ENCODE results near the gene BLVRB.
A peak's percentile ranks its signal among the peaks of the same experiment; 100 is the strongest.
"Not testable (repeated sequence)": the region's sequence is repeated elsewhere in the genome, so short reads cannot be mapped to it uniquely, and the experiment has no call there.

The BLVRB gene

GRCh38 chr19:40422748-40423566 lies 42.6 kb downstream of the BLVRB start:
- DNase-seq (ENCODE audit: low read depth in 2 of 2), result no peak

- no peak for DNase-seq (ENCODE audit: low read depth in 2 of 2)
Observed at GRCh38 chr19:40421993-40422747, 43.4 kb downstream of the BLVRB start.

- peak; percentile 56 to 63 for DNase-seq (ENCODE audit: low read depth in 2 of 2)
Observed at GRCh38 chr19:40420766-40421765, 44.5 kb downstream of the BLVRB start.

- DNase-seq (ENCODE audit: low read depth in 2 of 2), result no peak
Observed at GRCh38 chr19:40420451-40420765, 45.1 kb downstream of the BLVRB start.

- no peak for DNase-seq (ENCODE audit: low read depth in 2 of 2)
Observed at GRCh38 chr19:40419780-40420179, 45.8 kb downstream of the BLVRB start.

- no peak for DNase-seq (ENCODE audit: low read depth in 2 of 2)
Observed at GRCh38 chr19:40419066-40419612, 46.4 kb downstream of the BLVRB start.

GRCh38 chr19:40418040-40418439 lies 47.5 kb downstream of the BLVRB start:
- no peak for DNase-seq (ENCODE audit: low read depth in 2 of 2)

- no peak for DNase-seq (ENCODE audit: low read depth in 2 of 2)
Observed at GRCh38 chr19:40417643-40417981, 47.9 kb downstream of the BLVRB start.

GRCh38 chr19:40416918-40417642 lies 48.5 kb downstream of the BLVRB start:
- DNase-seq (ENCODE audit: low read depth in 2 of 2), result no peak

GRCh38 chr19:40415768-40416167 lies 49.8 kb downstream of the BLVRB start:
- no peak for DNase-seq (ENCODE audit: low read depth in 2 of 2)

GRCh38 chr19:40414542-40415535 lies 50.7 kb downstream of the BLVRB start:
- DNase-seq (ENCODE audit: low read depth in 2 of 2), result no peak

GRCh38 chr19:40413291-40413845 lies 52.2 kb downstream of the BLVRB start, which contains the start of gene PRX:
Gene PRX, minus strand, starts transcription at chr19:40413378. Its CDS starts 5,446 bp downstream, at chr19:40407932.
- DNase-seq (ENCODE audit: low read depth in 2 of 2), result no peak

- DNase-seq (ENCODE audit: low read depth in 2 of 2), result no peak
Observed at GRCh38 chr19:40412866-40413265, 52.7 kb downstream of the BLVRB start.

- DNase-seq (ENCODE audit: low read depth in 2 of 2), result no peak
Observed at GRCh38 chr19:40411958-40412499, 53.5 kb downstream of the BLVRB start.

GRCh38 chr19:40411125-40411842 lies 54.3 kb downstream of the BLVRB start:
- no peak for DNase-seq (ENCODE audit: low read depth in 2 of 2)

- no peak for DNase-seq (ENCODE audit: low read depth in 2 of 2)
Observed at GRCh38 chr19:40410030-40410389, 55.5 kb downstream of the BLVRB start.

- DNase-seq (ENCODE audit: low read depth in 2 of 2), result not testable (repeated sequence)
Observed at GRCh38 chr19:40408598-40408925, 57.0 kb downstream of the BLVRB start.

- DNase-seq (ENCODE audit: low read depth in 2 of 2), result no peak
Observed at GRCh38 chr19:40407714-40408597, 57.6 kb downstream of the BLVRB start.
